Peyer's patch (tissue), 4 donors: ENCODE results near the gene PROK2. TPM values are rescaled to one million over a fixed set of nuclear protein-coding genes. Genes with fewer than 3 reads are reported as not detected.

Experiments
- DNase-seq, 3 donors: peaks; one replicate each; pipeline ENCODE4 v3.0.0-alpha.2; 2017 to 2019
- H3K27ac ChIP-seq, 4 donors: fragments of 200-600 bp; sonication (generic); one replicate each; pipeline ENCODE4 v1.5.1; 2016 to 2019
- H3K27me3 ChIP-seq, 2 donors: fragments of 200-600 bp; sonication (generic); one replicate each; pipeline ENCODE4 v1.5.1; 2019
- H3K36me3 ChIP-seq, 3 donors: fragments of 200-600 bp; sonication (generic); one replicate each; pipeline ENCODE4 v1.5.1; 2016 to 2019
- H3K4me1 ChIP-seq, 4 donors: fragments of 200-600 bp; sonication (generic); one replicate each; pipeline ENCODE4 v1.5.1; 2016 to 2019
- H3K4me3 ChIP-seq, 4 donors: fragments of 200-600 bp; sonication (generic); 1 replicate in 3 of 4; 2 replicates in 1 of 4; pipeline ENCODE4 v1.5.1; 2016 to 2019; ENCODE audit warnings: mild to moderate bottlenecking in 1 of 4
- H3K9me3 ChIP-seq, 4 donors: fragments of 200-600 bp; sonication (generic); one replicate each; pipeline ENCODE4 v1.5.1; 2016 to 2019; ENCODE audit warnings: mild to moderate bottlenecking in 1 of 4
- CTCF ChIP-seq, 6 experiments: fragments of 450-650 bp in 4 of 6; fragments of 200-600 bp in 2 of 6; sonication (generic) in 1 of 6; IDR thresholded peaks; one replicate each; pipeline ENCODE4 v1.5.1; 2017 to 2019; ENCODE audit warnings: antibody characterized with exemption in 6 of 6, mild to moderate bottlenecking in 3 of 6, moderate library complexity in 1 of 6
- POLR2A ChIP-seq, 2 donors: fragments of 450-650 bp; IDR thresholded peaks; one replicate each; pipeline ENCODE4 v1.5.1; 2017; ENCODE audit warnings: antibody characterized with exemption in 2 of 2, mild to moderate bottlenecking in 2 of 2, moderate library complexity in 2 of 2
- total RNA-seq, 4 donors: library from RNA; depleted of rRNA; stranded (reverse); fragments of >200 nt; gene quantifications; one replicate each; pipeline ENCODE4 v1.1.0, GENCODE V29; 2016

The PROK2 gene
- total RNA-seq, 4 donors from 2014 or later, result not detected

- Histone ChIP-seq H3K27me3 (peaks cover 0 to 11% of the 10 kb centered on the region in 2 donors), H3K9me3 (no peaks in the 10 kb centered on the region), H3K4me1 (peaks cover 0 to 7% (median 0%) of the 10 kb centered on the region in 4 donors), H3K4me3 (no peak overlapping the region), H3K36me3 (no peaks in the 10 kb centered on the region), H3K27ac (peak overlapping the region in 1 of 4 donors; percentile 15)
- TF ChIP-seq CTCF (IDR thresholded peaks at IDR 0.05) (no peak), POLR2A (IDR thresholded peaks at IDR 0.05) (no peak)
- DNase-seq, result no peak
Observed at GRCh38 chr3:71779674-71780377, 5.1 kb downstream of the PROK2 start.

GRCh38 chr3:71778353-71778752 lies 6.6 kb downstream of the PROK2 start:
- Histone ChIP-seq H3K4me1 (no peaks in the 10 kb centered on the region), H3K27ac (no peak overlapping the region), H3K27me3 (peaks cover 0 to 2% of the 10 kb centered on the region in 2 donors), H3K36me3 (no peaks in the 10 kb centered on the region), H3K4me3 (no peak overlapping the region), H3K9me3 (no peaks in the 10 kb centered on the region)
- DNase-seq, result no peak
- TF ChIP-seq POLR2A (IDR thresholded peaks at IDR 0.05) (no peak), CTCF (IDR thresholded peaks at IDR 0.05) (no peak)

GRCh38 chr3:71776538-71776937 lies 8.4 kb downstream of the PROK2 start:
- no peak for DNase-seq
- Histone ChIP-seq H3K27me3 (no peaks in the 10 kb centered on the region), H3K9me3 (no peaks in the 10 kb centered on the region), H3K4me3 (no peak overlapping the region), H3K4me1 (no peaks in the 10 kb centered on the region), H3K36me3 (no peaks in the 10 kb centered on the region), H3K27ac (no peak overlapping the region)
- TF ChIP-seq CTCF (IDR thresholded peaks at IDR 0.05) (no peak), POLR2A (IDR thresholded peaks at IDR 0.05) (no peak)

GRCh38 chr3:71771884-71772283 lies 13.1 kb downstream of the PROK2 start:
- Histone ChIP-seq H3K4me3 (no peak overlapping the region), H3K36me3 (no peaks in the 10 kb centered on the region), H3K9me3 (no peaks in the 10 kb centered on the region), H3K4me1 (no peaks in the 10 kb centered on the region), H3K27ac (no peak overlapping the region), H3K27me3 (no peaks in the 10 kb centered on the region)
- no peak for DNase-seq
- no peak for TF ChIP-seq CTCF (IDR thresholded peaks at IDR 0.05)

GRCh38 chr3:71771126-71771525 lies 13.8 kb downstream of the PROK2 start:
- no peak for DNase-seq
- no peak overlapping the region for H3K27ac ChIP-seq
- H3K9me3 ChIP-seq, result no peaks in the 10 kb centered on the region
- H3K4me1 ChIP-seq, result no peaks in the 10 kb centered on the region
- TF ChIP-seq POLR2A (IDR thresholded peaks at IDR 0.05) (no peak), CTCF (IDR thresholded peaks at IDR 0.05) (no peak)
- H3K36me3 ChIP-seq, result no peaks in the 10 kb centered on the region
- no peaks in the 10 kb centered on the region for H3K27me3 ChIP-seq
- no peak overlapping the region for H3K4me3 ChIP-seq
